GM12878 (cell line): Measurements from ENCODE around the gene LXN. TPM values are rescaled to one million over a fixed set of nuclear protein-coding genes. Genes with fewer than 3 reads are reported as not detected.

ENCODE experiments used
- BCL3 ChIP-seq: IDR thresholded peaks from 2 replicates; pipeline ENCODE4 v1.6.1; 2011; ENCODE audit warnings: borderline replicate concordance, low read depth, mild to moderate bottlenecking, moderate library complexity, low read length; ENCODE audit not compliant: insufficient read depth, poor library complexity, severe bottlenecking
- BMI1 ChIP-seq: fragments of 450-650 bp; IDR thresholded peaks from 2 replicates; pipeline ENCODE4 v1.6.1; 2016; ENCODE audit warnings: mild to moderate bottlenecking, moderate library complexity, borderline replicate concordance
- CHD2 ChIP-seq: IDR thresholded peaks from 2 replicates; pipeline ENCODE4 v1.6.1; 2011; ENCODE audit warnings: low read depth, low read length, improper control_type of control experiment, borderline replicate concordance
- CREM ChIP-seq: IDR thresholded peaks from 2 replicates; pipeline ENCODE4 v1.6.1; 2014; ENCODE audit warnings: antibody characterized with exemption, low read depth
- ESRRA ChIP-seq: IDR thresholded peaks from 2 replicates; pipeline ENCODE4 v1.6.1; 2012; ENCODE audit warnings: mild to moderate bottlenecking, low read length, improper control_type of control experiment
- FOXK2 ChIP-seq: fragments of 450-650 bp; IDR thresholded peaks from 2 replicates; pipeline ENCODE4 v1.6.1; 2017; ENCODE audit warnings: mild to moderate bottlenecking, moderate library complexity
- FOXM1 ChIP-seq: IDR thresholded peaks from 2 replicates; pipeline ENCODE4 v1.6.1; 2012; ENCODE audit warnings: low read depth, mild to moderate bottlenecking, inconsistent platforms, low read length, moderate library complexity
- IKZF2 ChIP-seq, 2 experiments: fragments of 450-650 bp; IDR thresholded peaks; 2 replicates each; pipeline ENCODE4 v1.6.1; 2017; ENCODE audit warnings: mild to moderate bottlenecking in 2 of 2, moderate library complexity in 2 of 2
- PAX8 ChIP-seq: fragments of 450-650 bp; IDR thresholded peaks from 2 replicates; pipeline ENCODE4 v1.6.1; 2017; ENCODE audit warnings: mild to moderate bottlenecking, moderate library complexity
- PBX3 ChIP-seq: IDR thresholded peaks from 2 replicates; pipeline ENCODE4 v1.6.1; 2011; ENCODE audit warnings: mild to moderate bottlenecking, low read depth, low read length, moderate library complexity; ENCODE audit not compliant: insufficient replicate concordance
- SIN3A ChIP-seq: IDR thresholded peaks from 2 replicates; pipeline ENCODE4 v1.6.1; 2012; ENCODE audit warnings: low read depth, low read length, improper control_type of control experiment
- SKIL ChIP-seq: fragments of 450-650 bp; IDR thresholded peaks from 2 replicates; pipeline ENCODE4 v1.6.1; 2017; ENCODE audit warnings: mild to moderate bottlenecking, low read depth, inconsistent platforms; ENCODE audit not compliant: poor library complexity, severe bottlenecking
- SMARCA5 ChIP-seq: fragments of 450-650 bp; IDR thresholded peaks from 2 replicates; pipeline ENCODE4 v1.6.1; 2017; ENCODE audit warnings: mild to moderate bottlenecking
- SMC3 ChIP-seq: IDR thresholded peaks from 2 replicates; pipeline ENCODE4 v1.6.1; 2011; ENCODE audit warnings: low read length, improper control_type of control experiment, borderline replicate concordance
- TCF3 ChIP-seq: IDR thresholded peaks from 2 replicates; pipeline ENCODE4 v1.6.1; 2012; ENCODE audit warnings: low read depth, mild to moderate bottlenecking, low read length, borderline replicate concordance; ENCODE audit not compliant: insufficient read depth
- TCF7 ChIP-seq: IDR thresholded peaks from 2 replicates; pipeline ENCODE4 v1.6.1; 2014; ENCODE audit warnings: antibody characterized with exemption, borderline replicate concordance
- ZNF24 ChIP-seq: fragments of 450-650 bp; IDR thresholded peaks from 2 replicates; pipeline ENCODE4 v1.6.1; 2017; ENCODE audit warnings: antibody characterized with exemption, mild to moderate bottlenecking
- ZNF622 ChIP-seq: fragments of 450-650 bp; IDR thresholded peaks from 2 replicates; pipeline ENCODE4 v1.6.1; 2017; ENCODE audit warnings: mild to moderate bottlenecking, inconsistent platforms
- polyA plus RNA-seq, 11 experiments: library from polyadenylated mRNA; depleted of rRNA in 4 of 11; unstranded in 6 of 11; stranded (reverse) in 5 of 11; fragments of >200 nt; fragmentation: Nextera tagmentation in 4 of 11; fragmentation: Illumina TruSeq in 1 of 11; extraction: Ambion mirVana in 4 of 11; extraction: Trizol in 1 of 11; gene quantifications; 1 replicate in 1 of 11; 2 replicates in 10 of 11; pipeline versions ENCODE4 v1.2.1 to v1.2.3, GENCODE V29; 2011 to 2016; ENCODE audit warnings: inconsistent platforms in 2 of 11, missing spikeins in 2 of 11, low read depth in 1 of 11
- total RNA-seq, 4 experiments: library from RNA; depleted of rRNA in 3 of 4; stranded (reverse); fragments of >200 nt in 3 of 4; fragmentation: Illumina TruSeq in 1 of 4; extraction: Trizol in 1 of 4; gene quantifications; 2 replicates each; pipeline versions ENCODE4 v1.2.1 to v1.2.3, GENCODE V29; 2013 to 2021
- TF ChIP-seq, protein P1 (sequence below): fragments of 450-650 bp; formaldehyde crosslinking; IDR thresholded peaks from 2 replicates; pipeline ENCODE4 v1.4.0; 2022; ENCODE audit warnings: mild to moderate bottlenecking, moderate library complexity
- TF ChIP-seq, protein P2 (sequence below): fragments of 450-650 bp; IDR thresholded peaks from 2 replicates; pipeline ENCODE4 v1.6.1; 2018; ENCODE audit warnings: borderline replicate concordance, mild to moderate bottlenecking; ENCODE audit not compliant: partially characterized antibody

LXN gene
- total and polyA plus RNA-seq, 10 of the 15 experiments (the other 5 are each of a cell fraction or from before 2014, with no cell fraction given): 10.7 to 45.0 (median 20.4) TPM

GRCh38 chr3:158644345-158644908 lies 28.0 kb downstream of the LXN start, which contains the start of gene GFM1 (continued):
- TF ChIP-seq ZNF24: 0 out of 2 replicates have a peak, but pooled peaks have one; percentile 12
- TF ChIP-seq ZNF622: no peak
- TF ChIP-seq SKIL: peak; percentile 39
- no peak for TF ChIP-seq TCF3
- peak; percentile 77 to 84 for TF ChIP-seq IKZF2 (IDR thresholded peaks at IDR 0.05)
- no peak for TF ChIP-seq PAX8
- no peak for TF ChIP-seq BMI1
- peak; percentile 90 for TF ChIP-seq PBX3
- peak; percentile 66; the same call in 1 of the 2 replicates for TF ChIP-seq ESRRA
- TF ChIP-seq SMC3: peak; percentile 31; the same call in 1 of the 2 replicates
- TF ChIP-seq SIN3A: peak; percentile 94
- TF ChIP-seq, protein P1, sequence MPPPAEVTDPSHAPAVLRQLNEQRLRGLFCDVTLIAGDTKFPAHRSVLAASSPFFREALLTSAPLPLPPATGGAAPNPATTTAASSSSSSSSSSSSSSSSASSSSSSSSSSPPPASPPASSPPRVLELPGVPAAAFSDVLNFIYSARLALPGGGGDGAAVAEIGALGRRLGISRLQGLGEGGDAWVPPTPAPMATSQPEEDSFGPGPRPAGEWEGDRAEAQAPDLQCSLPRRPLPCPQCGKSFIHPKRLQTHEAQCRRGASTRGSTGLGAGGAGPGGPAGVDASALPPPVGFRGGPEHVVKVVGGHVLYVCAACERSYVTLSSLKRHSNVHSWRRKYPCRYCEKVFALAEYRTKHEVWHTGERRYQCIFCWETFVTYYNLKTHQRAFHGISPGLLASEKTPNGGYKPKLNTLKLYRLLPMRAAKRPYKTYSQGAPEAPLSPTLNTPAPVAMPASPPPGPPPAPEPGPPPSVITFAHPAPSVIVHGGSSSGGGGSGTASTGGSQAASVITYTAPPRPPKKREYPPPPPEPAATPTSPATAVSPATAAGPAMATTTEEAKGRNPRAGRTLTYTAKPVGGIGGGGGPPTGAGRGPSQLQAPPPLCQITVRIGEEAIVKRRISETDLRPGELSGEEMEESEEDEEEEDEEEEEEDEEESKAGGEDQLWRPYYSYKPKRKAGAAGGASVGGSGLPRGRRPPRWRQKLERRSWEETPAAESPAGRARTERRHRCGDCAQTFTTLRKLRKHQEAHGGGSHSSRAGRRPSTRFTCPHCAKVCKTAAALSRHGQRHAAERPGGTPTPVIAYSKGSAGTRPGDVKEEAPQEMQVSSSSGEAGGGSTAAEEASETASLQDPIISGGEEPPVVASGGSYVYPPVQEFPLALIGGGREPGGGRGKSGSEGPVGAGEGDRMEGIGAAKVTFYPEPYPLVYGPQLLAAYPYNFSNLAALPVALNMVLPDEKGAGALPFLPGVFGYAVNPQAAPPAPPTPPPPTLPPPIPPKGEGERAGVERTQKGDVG (CRISPR knock-in tag): no peak
- TF ChIP-seq CHD2: peak; percentile 72; the same call in 1 of the 2 replicates
- TF ChIP-seq SMARCA5: peak; percentile 51; the same call in 1 of the 2 replicates
- TF ChIP-seq BCL3: no peak
- no peak for TF ChIP-seq FOXK2
- TF ChIP-seq FOXM1: no peak
- TF ChIP-seq, protein P2, sequence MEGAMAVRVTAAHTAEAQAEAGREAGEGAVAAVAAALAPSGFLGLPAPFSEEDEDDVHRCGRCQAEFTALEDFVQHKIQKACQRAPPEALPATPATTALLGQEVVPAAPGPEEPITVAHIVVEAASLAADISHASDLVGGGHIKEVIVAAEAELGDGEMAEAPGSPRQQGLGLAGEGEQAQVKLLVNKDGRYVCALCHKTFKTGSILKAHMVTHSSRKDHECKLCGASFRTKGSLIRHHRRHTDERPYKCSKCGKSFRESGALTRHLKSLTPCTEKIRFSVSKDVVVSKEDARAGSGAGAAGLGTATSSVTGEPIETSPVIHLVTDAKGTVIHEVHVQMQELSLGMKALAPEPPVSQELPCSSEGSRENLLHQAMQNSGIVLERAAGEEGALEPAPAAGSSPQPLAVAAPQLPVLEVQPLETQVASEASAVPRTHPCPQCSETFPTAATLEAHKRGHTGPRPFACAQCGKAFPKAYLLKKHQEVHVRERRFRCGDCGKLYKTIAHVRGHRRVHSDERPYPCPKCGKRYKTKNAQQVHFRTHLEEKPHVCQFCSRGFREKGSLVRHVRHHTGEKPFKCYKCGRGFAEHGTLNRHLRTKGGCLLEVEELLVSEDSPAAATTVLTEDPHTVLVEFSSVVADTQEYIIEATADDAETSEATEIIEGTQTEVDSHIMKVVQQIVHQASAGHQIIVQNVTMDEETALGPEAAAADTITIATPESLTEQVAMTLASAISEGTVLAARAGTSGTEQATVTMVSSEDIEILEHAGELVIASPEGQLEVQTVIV: peak; percentile 73
- 0 out of 2 replicates have a peak, but pooled peaks have one; percentile 30 for TF ChIP-seq TCF7
- TF ChIP-seq CREM: peak; percentile 85
